SK-N-SH treated with all-trans-retinoic acid at 6 μM for 48 hours (cell line): Measurements from ENCODE around the gene ZP3.

Experiments used
- CSDC2 ChIP-seq: fragments of 250-450 bp; sonication (Bioruptor Pico); IDR thresholded peaks from 2 replicates; pipeline ENCODE4 v1.5.0; 2020; ENCODE audit warnings: mild to moderate bottlenecking, moderate library complexity
- GLIS3 ChIP-seq: fragments of 250-450 bp; sonication (Bioruptor Pico); IDR thresholded peaks from 2 replicates; pipeline ENCODE4 v1.5.0; 2020; ENCODE audit warnings: mild to moderate bottlenecking, moderate library complexity
- PATZ1 ChIP-seq: fragments of 250-450 bp; sonication (Bioruptor Pico); IDR thresholded peaks from 2 replicates; pipeline ENCODE4 v1.8.0; 2020; ENCODE audit warnings: mild to moderate bottlenecking, moderate library complexity, borderline replicate concordance
- ZC3H10 ChIP-seq: fragments of 250-450 bp; sonication (Bioruptor Pico); IDR thresholded peaks from 2 replicates; pipeline ENCODE4 v1.5.1; 2021; ENCODE audit warnings: mild to moderate bottlenecking, moderate library complexity
- ZFP30 ChIP-seq: fragments of 450-650 bp; formaldehyde crosslinking; IDR thresholded peaks from 2 replicates; pipeline ENCODE4 v1.5.0; 2022; ENCODE audit warnings: mild to moderate bottlenecking, moderate library complexity
- ZNF70 ChIP-seq: fragments of 450-650 bp; formaldehyde crosslinking; IDR thresholded peaks from 2 replicates; pipeline ENCODE4 v1.5.0; 2020; ENCODE audit warnings: mild to moderate bottlenecking, moderate library complexity
- ZNF8 ChIP-seq: fragments of 450-650 bp; formaldehyde crosslinking; IDR thresholded peaks from 2 replicates; pipeline ENCODE4 v1.5.0; 2020; ENCODE audit warnings: mild to moderate bottlenecking, moderate library complexity

DNA sequence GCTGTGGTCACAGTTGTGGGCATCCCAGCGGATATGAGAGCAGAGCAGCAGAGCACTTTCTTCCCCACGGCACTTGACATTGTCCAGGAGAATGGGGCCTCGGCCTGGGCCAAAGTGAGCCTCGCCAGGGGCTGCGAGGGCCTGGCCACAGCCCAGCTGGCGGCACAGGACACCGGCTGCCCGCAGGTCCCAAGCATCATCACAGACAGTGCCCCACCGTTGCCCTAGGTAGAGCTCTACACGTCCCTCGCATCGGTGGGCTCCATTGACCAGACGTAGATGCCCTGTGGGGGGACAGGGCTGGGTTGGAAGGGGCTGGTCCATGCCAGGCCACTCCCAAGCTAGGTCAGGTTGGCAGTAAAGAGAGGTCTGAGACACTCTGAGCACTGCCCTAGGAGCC, 34.7 kb upstream of the ZP3 start:
- TF ChIP-seq ZFP30 (CRISPR knock-in tag): no peak
- TF ChIP-seq ZNF70 (CRISPR knock-in tag): no peak
- no peak for TF ChIP-seq ZNF8
- no peak for TF ChIP-seq PATZ1
- no peak for TF ChIP-seq CSDC2 (CRISPR knock-in tag)
- no peak for TF ChIP-seq ZC3H10 (CRISPR knock-in tag)
- TF ChIP-seq GLIS3 (CRISPR knock-in tag): no peak
